Muscle of back (tissue), 11 donors: ENCODE measurements around the gene CHST8. TPM values are rescaled to one million over a fixed set of nuclear protein-coding genes. Genes with fewer than 3 reads are reported as not detected.

Source experiments
- DNase-seq, 3 donors: peaks; one replicate each; pipeline versions ENCODE4 v3.0.0 to v3.0.0-alpha.2; 2013
- polyA plus RNA-seq, 10 donors: library from polyadenylated mRNA; unstranded; fragments of 120-200 nt; gene quantifications; one replicate each; pipeline ENCODE4 v1.2.1, GENCODE V29; 2013; ENCODE audit not compliant: insufficient read length in 10 of 10

CHST8 gene
- polyA plus RNA-seq, 10 donors, result 0.07 to 1.1 (median 0.16) TPM; not detected in 2

GRCh38 chr19:33673258-33673875 lies 51.6 kb downstream of the CHST8 start:
- DNase-seq, result no peak

DNA sequence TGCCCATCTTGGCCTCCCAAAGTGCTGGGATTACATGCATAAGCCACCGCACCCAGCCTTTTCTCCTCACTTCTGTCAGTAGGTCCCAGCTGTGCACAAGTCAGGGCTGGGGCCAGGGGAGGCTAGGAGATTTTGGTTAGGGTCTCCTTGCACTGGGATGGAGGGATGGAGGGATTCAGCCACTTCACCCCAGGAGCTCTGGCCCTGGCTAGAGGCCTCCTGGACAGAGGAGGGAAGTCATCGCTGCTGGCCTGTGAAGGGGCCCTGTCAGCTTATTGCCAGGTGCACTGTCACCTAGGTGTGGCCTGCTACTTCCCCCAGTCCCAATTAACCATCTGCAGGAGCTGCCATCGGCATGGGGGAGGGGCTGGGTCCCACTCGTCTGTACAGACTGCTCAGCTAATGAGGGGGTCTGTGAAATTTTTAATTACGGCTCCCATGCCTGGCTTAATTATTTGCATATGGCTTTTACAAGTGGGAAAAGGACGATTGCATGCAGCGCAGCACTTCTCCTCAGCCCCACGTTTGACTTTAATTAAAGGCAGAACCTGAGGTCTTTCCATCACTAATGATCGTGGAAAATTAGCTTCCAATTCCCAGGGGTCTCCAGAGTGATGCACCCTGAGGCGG lies 52.4 kb downstream of the CHST8 start:
- no peak for DNase-seq

DNA sequence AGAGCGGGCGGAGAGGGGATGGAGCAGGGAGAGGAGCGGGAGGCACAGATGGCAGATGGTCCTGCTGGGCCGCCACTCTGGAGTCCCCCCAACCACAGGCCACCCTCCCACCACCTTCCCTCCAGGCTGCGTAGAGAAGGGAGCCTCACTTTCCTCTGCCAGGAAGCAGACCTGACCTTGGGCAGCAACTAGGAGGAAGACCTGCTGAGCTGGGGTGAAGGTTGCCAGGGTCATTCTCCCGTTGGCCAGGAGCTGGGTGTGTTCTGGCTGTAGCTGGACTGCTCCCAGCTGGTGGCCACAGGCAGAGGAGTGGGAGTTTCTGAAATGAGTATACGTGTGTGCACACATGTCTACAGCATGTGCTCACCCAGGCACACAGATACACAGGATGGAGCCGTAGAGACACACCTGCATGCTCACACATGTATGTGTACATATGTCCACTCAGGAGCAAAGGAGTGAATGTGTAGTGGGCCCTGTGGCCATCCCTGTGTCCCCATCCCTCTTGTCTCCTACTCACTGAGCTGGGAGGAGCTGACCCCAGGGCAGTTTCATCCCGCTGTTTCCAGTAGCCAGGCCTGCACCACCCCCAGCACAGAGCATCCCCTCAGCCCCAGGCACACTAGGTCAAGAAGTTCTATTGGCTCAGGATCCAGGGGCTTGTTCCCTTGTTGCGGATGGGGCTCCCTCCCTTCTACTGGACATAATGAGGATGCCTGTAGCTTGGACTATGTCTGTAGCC lies 53.0 kb downstream of the CHST8 start:
- DNase-seq, result no peak

- no peak for DNase-seq
These were observed 53.9 kb downstream of the CHST8 start for GRCh38 chr19:33675501-33676124.

GRCh38 chr19:33676999-33677665 lies 55.4 kb downstream of the CHST8 start:
- DNase-seq, result no peak

- no peak for DNase-seq
These were observed 56.1 kb downstream of the CHST8 start for GRCh38 chr19:33677745-33678426.

DNA sequence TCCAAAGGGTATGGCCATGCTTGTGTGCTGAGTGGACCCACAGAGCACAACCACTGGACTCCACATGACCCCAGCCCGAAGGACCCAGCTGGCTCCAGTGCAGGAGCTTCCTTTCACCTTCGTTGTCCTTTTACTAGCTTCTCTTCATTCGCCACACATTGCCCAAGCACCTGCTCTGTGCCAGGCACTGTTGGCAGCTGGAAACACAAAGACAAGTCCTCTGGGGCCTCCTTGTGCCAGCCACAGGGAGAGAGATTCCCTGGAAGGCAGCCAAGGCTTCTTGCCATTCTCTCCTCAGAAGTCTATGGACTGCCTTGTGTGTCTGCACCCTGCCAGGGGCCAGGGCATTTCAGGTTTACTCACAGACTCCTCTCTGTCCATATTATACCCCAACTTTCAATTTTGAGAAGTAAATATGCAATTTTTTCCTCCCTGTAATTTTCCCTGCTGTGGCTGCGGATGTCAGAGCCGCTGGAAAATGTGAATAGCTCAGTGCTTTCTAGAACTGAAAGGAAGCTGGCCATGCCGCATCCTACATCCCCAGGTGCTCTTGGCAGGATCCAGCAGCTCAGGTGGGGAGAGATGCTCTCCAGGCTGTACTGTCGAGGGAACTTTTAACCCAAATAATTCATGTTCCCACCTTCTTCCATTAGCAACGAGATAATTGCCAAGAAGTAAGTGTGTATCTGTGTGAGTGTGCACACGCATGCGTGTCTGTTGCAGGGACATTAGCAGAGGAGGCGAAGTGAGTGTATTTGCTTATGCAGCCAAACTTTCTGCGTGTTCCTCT lies 57.2 kb downstream of the CHST8 start:
- DNase-seq, result no peak

DNA sequence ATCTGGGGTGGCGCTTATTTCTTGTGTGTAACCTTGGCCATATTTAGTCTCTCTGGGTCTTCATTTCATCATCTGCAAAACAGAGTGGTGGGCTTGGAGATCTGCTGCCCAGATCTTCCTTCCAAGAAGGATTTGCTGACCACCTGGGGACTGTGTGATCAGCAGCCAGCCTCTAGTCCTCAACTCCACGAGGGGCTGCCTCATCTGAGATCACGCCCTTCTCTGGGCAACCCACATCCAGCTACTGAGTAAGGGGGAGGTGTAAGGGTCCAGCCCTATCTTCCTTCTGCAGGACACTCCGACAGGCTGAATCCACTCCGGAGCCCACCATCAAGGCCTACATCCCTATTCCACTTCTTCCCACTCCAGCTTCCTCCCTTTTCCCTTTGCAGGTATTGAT lies 57.9 kb downstream of the CHST8 start:
- no peak for DNase-seq

DNA sequence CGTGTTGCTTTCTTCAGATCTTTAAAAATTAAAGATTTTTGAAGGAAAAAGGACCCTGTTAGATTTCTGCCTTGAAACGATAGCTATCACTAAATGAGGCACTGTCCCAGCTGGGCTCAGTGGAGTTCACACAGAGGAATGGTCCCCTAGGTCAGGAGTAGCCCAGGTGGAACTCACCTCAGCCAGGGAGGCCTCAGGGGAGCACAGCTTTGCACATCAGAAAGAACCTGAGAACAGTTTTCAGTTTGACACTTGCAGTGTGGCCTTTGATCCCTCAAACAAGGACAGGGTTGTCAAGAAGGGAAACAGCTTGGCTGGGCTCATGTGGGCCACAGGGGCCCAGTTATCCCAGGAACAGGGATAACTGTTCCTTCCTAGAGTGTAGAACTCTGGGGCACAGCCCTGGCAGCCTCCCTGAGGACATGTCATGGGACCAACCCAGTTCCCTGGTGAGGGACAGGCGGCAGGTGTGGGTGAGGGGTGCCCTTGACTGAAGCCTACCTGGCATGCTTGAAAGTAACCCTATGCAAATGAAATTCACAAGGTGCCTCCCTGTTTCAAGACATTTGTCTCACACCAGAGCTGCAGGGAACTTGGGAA lies 59.4 kb downstream of the CHST8 start:
- DNase-seq, result no peak

DNA sequence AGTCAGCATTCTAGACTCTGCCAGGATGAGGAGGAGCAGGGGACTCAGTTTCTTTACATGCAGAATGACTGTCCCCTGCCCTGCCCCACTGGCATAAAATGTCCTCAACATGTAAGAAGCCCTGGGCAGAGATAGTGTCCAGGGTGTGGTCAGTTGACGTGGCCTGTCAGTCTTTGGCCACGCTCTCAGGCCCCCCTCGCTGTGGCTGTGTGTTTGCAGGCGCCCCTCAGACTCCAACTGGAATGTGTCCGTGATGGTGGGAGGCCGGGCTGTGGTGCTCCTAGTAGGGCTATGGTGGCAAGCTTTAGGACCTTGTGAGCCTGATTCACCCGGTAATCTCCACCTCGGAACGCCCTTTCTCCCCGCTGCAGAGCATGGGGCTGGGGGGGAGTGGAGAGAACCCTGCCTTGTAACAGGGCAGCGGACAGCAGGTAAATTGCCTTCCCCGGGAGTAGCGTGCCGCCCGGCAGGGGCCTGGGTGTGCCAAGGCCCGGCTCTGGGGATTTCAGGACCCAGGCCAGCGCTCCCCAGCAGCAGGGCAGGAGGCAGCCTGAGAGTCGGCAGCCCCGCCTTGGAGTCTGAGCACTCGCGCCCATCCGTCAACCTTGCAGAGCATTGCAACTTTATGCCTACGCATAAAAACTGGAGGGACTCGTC lies 62.3 kb downstream of the CHST8 start:
- DNase-seq, result peak; percentile 27 to 64 (median 34)

DNA sequence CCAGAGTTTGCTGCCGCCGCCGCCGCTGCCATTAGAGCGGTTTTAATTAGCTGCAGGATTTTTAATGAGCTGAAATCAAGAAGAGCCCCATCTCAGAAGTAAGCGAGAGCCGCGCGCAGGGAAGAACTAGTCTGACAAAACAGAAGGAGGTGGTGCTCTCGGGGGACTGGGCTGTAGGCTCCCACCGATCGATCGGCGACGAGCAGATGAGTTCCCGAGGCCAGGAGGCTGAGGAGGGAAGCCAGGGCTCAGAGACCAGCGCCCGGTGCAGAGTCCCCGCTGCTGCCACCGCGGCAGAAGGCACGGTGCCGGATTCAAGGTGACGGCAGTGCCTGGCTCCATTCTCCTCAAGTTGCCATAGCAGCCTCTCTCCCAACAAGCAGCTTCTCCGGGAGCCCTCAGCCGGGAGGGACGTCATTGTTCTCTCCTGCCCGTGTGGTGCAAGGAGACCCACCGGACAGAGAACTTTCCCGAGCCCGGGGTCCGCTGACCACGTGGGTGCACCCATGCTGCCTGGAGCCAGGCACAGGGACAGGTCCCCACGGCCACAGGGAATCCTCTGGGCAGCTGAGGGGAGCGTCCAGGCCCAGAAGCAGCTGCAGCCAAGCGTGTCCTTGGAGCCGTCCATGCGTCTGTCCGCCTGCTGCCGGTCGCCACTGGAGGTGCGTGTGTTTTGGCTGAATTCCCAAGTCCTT lies 62.9 kb downstream of the CHST8 start:
- peak in 1 of 3 donors; percentile 2 for DNase-seq

DNA sequence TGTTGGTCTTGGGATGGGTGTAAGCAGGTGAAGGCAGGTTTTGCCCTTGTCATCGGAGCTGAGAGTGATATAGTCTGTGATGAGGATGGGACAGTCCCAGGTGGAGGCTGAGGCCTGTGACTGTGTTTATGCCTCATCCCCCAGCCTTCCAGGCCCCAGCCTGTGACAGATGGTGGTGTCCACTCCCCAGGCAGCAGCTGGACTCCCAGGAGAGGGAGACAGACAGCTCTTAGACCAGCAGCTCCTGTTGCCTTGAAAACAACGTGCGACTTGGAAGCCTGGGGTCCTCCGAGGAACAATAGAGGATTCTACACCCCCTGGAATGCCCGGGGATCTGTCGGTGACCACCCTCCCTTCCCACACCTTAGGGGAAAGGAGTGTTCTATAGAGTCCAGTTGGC lies 63.8 kb downstream of the CHST8 start:
- DNase-seq, result no peak

GRCh38 chr19:33686262-33686661 lies 64.5 kb downstream of the CHST8 start:
- no peak for DNase-seq

DNA sequence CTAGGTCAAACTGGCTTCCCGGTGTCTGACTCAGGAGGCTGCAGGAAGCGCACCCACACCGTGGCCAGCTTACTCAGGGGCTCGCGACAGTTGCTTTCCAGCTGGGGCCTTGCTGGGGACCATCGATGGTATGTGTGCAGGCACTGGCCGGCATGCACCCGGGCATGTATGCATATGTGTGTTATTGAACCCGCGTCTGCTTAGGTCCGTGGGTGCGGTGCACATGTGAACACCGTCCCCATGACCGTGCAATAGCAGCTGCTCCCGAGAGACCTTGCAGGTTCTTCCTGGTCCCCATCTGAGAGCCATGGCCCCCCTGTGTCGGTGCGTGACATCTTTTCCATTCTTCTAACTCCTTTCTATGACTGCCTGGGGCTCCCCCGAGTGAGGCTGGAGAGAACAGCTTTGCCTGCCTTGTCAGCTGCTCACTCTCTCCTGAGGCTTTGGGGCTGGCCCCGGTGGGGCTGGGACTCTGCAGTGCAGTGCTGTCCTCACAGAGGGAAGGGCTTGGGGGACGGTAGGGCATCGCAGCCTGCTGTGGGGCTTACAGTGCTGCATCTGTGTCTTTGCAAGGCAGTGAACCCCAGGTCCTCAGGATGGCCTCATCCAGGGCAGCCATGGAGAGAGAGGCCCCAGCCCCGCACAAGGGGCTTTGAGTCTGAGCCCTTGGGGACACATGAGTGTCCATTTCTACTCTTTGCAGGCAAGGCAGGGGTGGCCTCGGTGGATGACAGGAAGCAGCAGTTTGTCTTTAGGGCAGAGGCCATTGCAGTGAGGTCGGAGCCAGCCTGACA lies 65.1 kb downstream of the CHST8 start:
- no peak for DNase-seq

DNA sequence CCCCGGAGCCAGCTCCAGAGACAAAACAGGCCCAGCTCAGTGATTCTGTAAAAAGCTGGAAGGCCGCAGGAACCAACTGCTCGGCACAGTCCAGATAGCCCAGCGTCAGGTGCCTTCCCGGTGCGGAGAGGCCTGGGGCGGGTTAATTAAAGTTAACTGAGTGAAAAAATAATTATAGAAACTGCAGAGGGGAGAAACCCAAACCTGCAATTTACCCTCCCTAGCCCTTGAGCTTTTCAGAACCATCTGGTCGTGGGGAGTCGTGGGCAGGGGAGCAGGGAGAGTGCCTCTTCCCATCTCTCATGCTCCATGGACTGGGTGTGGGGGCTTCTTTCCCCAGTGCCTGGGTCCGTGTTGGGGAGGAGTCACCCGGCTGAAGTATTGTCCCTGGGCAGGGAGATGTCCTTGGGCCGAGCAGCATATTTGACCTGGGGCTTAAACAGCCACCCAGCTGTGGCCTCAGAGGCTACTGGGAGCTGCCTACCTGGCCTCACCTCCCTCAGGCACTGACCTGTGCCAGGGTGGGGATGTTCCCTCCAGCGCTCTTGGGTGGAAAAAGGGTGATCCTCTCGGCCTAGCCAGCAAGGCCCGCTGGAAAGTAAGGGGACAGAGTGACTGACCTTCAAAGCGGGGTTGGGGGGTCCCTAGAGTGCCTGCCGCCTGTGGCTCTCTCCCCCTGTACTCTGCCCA lies 65.9 kb downstream of the CHST8 start:
- no peak for DNase-seq

GRCh38 chr19:33688171-33688992 lies 66.6 kb downstream of the CHST8 start:
- DNase-seq, result no peak
